Measurements from ENCODE around the gene ZNF70.

DNA sequence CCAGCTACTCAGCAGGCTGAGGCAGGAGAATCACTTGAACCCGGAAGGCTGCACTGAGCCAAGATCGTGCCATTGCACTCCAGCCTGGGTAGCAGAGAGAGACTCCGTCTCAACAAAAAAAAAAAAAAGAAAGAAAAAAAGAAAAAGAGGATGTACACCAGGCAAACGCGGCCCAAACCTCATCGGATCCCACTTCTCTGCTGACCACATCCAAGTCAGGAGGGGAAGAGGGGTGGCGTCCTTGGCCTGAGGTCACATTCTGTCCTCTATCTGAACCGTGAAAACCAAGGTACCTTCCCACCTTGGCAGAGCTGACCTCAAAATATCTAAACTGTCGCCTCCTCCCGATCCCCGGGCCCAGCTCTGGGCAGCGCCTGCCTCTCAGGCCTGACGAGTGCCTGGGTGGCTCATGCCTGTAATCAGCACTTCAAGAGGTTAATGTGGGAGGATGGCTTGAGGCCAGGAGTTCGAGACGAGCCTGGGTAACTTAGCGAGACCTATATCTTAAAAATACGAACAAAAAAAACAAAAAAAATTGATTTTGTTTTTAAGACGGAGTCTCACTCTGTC lies 35.0 kb downstream of the ZNF70 start:
- TF ChIP-seq, protein P1, sequence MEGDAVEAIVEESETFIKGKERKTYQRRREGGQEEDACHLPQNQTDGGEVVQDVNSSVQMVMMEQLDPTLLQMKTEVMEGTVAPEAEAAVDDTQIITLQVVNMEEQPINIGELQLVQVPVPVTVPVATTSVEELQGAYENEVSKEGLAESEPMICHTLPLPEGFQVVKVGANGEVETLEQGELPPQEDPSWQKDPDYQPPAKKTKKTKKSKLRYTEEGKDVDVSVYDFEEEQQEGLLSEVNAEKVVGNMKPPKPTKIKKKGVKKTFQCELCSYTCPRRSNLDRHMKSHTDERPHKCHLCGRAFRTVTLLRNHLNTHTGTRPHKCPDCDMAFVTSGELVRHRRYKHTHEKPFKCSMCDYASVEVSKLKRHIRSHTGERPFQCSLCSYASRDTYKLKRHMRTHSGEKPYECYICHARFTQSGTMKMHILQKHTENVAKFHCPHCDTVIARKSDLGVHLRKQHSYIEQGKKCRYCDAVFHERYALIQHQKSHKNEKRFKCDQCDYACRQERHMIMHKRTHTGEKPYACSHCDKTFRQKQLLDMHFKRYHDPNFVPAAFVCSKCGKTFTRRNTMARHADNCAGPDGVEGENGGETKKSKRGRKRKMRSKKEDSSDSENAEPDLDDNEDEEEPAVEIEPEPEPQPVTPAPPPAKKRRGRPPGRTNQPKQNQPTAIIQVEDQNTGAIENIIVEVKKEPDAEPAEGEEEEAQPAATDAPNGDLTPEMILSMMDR (IDR thresholded peaks at IDR 0.05) = no peak
- TF ChIP-seq POLR2A (IDR thresholded peaks at IDR 0.05) = no peak
- TF ChIP-seq POLR2AphosphoS5 (IDR thresholded peaks at IDR 0.05) = no peak
